Activated naive CD4-positive, alpha-beta T cell treated with anti-CD3 and anti-CD28 coated beads, Interleukin-2, amount 50 U/mL, for 72 hours (primary cell): ENCODE results near the gene SLC25A3. TPM values are rescaled to one million over a fixed set of nuclear protein-coding genes. Genes with fewer than 3 reads are reported as not detected.
"Not testable (repeated sequence)": the region's sequence is repeated elsewhere in the genome, so short reads cannot be mapped to it uniquely, and the experiment has no call there.

ENCODE experiments used
- ATAC-seq, 2 donors: fragments of 150-1000 bp; cut with Tn5 transposase; 2 replicates each; pipeline ENCODE4 v1.10.0; 2021; ENCODE audit warnings: mild to moderate bottlenecking in 2 of 2, moderate library complexity in 2 of 2
- DNase-seq, 2 donors: peaks; one replicate each; pipeline ENCODE4 v3.0.0; 2021 to 2022; ENCODE audit warnings: low spot score in 2 of 2
- H3K27ac Mint-ChIP-seq, 2 donors: one replicate each; pipeline ENCODE4 v1.8.0; 2022; ENCODE audit warnings: mild to moderate bottlenecking in 2 of 2, mixed read lengths in 2 of 2
- H3K36me3 Mint-ChIP-seq, 2 donors: one replicate each; pipeline ENCODE4 v1.8.0; 2022; ENCODE audit warnings: mixed read lengths in 2 of 2
- H3K9me3 Mint-ChIP-seq, 2 donors: one replicate each; pipeline ENCODE4 v1.8.0; 2022; ENCODE audit warnings: mixed read lengths in 2 of 2
- total RNA-seq, 2 donors: library from RNA; stranded (reverse); gene quantifications; one replicate each; pipeline ENCODE4 v1.2.3, GENCODE V29; 2022

SLC25A3 gene
- total RNA-seq, 2 donors from 2014 or later, result 563 to 791 TPM

DNA sequence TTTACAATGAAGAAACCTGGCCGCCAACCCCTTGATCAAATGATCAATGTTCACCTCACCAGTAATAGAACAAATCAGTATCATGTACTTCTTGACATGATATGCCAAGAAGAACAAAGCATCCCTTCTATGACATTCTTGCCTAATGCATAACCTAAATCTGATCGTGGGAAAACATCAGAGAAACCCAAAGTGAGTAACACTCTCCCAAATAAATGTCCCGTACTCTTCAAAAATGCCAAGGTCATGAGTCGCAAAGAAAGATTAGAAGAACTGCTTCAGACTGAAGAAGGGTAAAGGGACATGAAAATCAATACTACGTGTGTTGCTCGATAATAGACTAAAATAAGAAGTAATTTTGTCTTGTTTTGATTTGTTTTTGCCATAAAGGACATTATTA, 11.4 kb upstream of the SLC25A3 start:
- ATAC-seq (no peak), DNase-seq (no peak)
- Mint-ChIP-seq H3K9me3 (no peaks in the 10 kb centered on the region), H3K36me3 (no peaks in the 10 kb centered on the region), H3K27ac (no peak overlapping the region)

DNA sequence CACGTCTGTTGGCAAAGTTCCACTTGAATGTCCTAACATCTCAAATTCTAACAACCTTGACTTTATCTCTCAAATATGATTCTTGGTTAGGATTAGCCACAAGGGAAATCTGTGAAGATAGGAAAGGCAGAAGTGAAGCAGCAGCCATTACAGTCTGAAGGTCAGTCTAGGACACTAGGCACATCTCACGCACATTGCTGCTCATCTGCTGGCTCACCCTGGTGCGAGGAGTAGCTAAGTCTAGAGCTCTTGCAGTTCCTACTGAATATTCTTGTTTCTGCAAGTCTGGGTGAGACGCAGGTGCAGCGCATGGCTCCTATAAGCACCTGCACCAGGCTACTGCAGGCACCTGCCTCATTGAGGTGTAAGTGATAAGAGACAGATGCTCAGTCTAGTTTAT, 6.4 kb upstream of the SLC25A3 start:
- no peaks in the 10 kb centered on the region for H3K36me3 Mint-ChIP-seq
- H3K27ac Mint-ChIP-seq, result no peak overlapping the region
- DNase-seq (no peak), ATAC-seq (no peak)
- no peaks in the 10 kb centered on the region for H3K9me3 Mint-ChIP-seq

DNA sequence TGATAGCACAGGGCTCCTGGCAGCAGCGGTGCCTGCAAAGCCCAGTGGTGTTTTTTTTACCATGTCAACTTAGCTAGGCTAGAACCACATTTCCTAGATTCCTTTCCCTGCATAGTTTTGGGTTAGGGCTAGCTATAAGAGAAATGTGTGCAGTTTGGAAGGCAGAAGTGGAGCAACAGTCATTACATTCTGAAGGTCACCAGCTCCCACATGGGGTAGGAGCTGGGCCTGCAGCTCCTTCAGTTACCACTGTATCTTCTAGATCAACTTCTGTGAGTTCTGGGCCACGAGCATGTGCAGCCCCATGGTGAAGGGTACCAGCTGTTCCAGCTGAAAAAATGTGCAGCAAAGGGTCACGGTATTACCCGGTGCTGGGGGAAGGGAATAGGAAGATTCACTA, 2.3 kb upstream of the SLC25A3 start:
- Mint-ChIP-seq H3K27ac (peak overlapping the region in 1 of 2 donors; percentile 65), H3K36me3 (peaks cover 28% of the 10 kb centered on the region in 2 donors), H3K9me3 (no peaks in the 10 kb centered on the region)
- ATAC-seq (no peak), DNase-seq (no peak)

GRCh38 chr12:98592825-98593322, 612 bp upstream of the SLC25A3 start:
- DNase-seq (peak in 1 of 2 donors; percentile 13), ATAC-seq (peak; percentile 1 to 9)
- Mint-ChIP-seq H3K9me3 (no peaks in the 10 kb centered on the region), H3K36me3 (peaks cover 28 to 37% of the 10 kb centered on the region in 2 donors), H3K27ac (peak overlapping the region; percentile 98 to 100)

DNA sequence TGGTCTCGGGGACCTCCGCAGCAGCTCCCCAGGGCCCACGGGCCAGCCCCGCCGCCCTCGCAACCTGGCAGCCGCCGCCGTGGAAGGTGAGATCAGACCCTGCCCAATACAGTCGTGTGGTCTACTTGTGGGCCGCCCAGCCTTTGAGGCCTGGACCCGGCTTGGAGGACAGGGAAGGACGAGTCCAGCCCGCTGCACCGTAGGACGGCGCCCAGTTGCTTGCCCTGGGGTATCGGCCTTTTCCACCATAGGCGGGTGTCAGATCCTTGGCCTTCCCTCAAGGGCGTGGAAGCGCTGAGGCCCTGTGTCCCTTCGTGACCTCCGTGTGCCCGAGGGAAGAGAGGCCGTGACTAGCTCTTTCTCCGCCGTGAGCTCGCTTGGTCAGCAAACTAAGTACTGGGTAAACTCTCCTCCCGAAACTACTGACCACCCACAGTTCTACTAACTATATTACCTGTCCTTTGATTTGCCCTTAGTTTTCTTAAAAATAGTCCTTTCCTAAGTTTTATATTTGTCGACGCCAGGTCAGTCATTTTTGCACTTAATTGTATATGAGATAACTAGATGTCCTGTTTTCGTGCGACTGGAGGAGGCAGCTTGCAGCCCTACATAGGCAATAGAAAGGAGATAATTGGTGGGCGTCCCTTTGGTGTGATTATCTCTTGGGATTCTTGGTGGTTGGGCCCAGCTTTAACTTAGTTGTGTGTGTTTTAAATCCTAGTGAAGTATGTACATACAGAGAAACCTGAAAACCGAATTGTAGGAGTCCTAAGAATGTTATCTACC, 757 bp downstream of the SLC25A3 start:
- DNase-seq (no peak), ATAC-seq (peak in 1 of 2 donors; percentile 23)
- peaks cover 28 to 37% of the 10 kb centered on the region in 2 donors for H3K36me3 Mint-ChIP-seq
- H3K9me3 Mint-ChIP-seq, result no peaks in the 10 kb centered on the region
- peak overlapping the region; percentile 98 to 100 for H3K27ac Mint-ChIP-seq

GRCh38 chr12:98595243-98595988, 1.9 kb downstream of the SLC25A3 start:
- H3K36me3 Mint-ChIP-seq, result peaks cover 33 to 37% of the 10 kb centered on the region in 2 donors
- H3K9me3 Mint-ChIP-seq, result no peaks in the 10 kb centered on the region
- DNase-seq, result peak in 1 of 2 donors; percentile 17
- peak overlapping the region; percentile 98 for H3K27ac Mint-ChIP-seq
- ATAC-seq, result peak; percentile 12 to 14

DNA sequence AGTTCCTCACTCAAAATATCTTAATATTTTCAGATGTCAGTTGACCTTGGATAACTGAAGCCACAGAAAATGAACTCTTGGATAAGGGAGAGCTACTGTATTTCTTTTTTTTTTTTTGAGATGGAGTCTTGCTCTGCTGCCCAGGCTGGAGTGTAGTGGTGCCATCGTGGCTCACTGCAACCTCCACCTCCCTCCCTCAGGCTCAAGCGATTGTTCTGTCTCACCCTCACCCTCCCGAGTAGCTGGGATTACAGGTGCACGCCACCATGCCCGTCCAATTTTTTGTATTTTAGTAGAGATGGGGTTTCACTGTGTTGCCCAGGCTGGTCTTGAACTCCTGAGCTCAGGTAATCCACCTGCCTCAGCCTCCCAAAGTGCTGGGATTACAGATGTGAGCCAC, 3.8 kb downstream of the SLC25A3 start:
- H3K27ac Mint-ChIP-seq, result peak overlapping the region in 1 of 2 donors; percentile 44
- H3K36me3 Mint-ChIP-seq, result peaks cover 33 to 37% of the 10 kb centered on the region in 2 donors
- ATAC-seq, DNase-seq, H3K9me3 Mint-ChIP-seq: not testable (repeated sequence)

DNA sequence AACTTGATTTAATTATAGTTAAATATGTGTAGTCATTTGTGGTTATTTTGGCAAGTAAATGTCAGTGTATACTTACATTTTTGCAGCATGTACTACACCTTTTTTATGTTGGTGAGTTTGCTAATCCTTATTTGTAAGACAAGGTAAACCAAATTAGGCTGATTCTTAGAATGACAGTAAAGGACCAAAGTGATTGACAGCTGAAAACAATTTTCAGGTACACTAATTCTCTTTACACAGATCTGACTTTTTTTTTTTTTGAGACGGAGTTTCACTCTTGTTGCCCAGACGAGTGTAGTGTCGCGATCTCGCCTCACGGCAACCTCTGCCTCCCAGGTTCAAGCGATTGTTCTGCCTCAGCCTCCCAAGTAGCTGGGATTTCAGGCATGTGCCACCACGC, 8.4 kb downstream of the SLC25A3 start:
- Mint-ChIP-seq H3K27ac (no peak overlapping the region), H3K9me3 (no peaks in the 10 kb centered on the region), H3K36me3 (peaks cover 5 to 8% of the 10 kb centered on the region in 2 donors)
- ATAC-seq (no peak), DNase-seq (no peak)

GRCh38 chr12:98606359-98606988, 13.0 kb downstream of the SLC25A3 start:
- DNase-seq (no peak), ATAC-seq (no peak)
- H3K9me3 Mint-ChIP-seq, result no peaks in the 10 kb centered on the region
- H3K27ac Mint-ChIP-seq, result no peak overlapping the region
- peaks cover 0 to 6% of the 10 kb centered on the region in 2 donors for H3K36me3 Mint-ChIP-seq

- Mint-ChIP-seq H3K36me3 (no peaks in the 10 kb centered on the region), H3K27ac (no peak overlapping the region), H3K9me3 (no peaks in the 10 kb centered on the region)
- ATAC-seq, result no peak
- no peak for DNase-seq
These were observed 17.1 kb downstream of the SLC25A3 start for GRCh38 chr12:98610596-98610995.

GRCh38 chr12:98612696-98613334, 19.3 kb downstream of the SLC25A3 start:
- Mint-ChIP-seq H3K36me3 (no peaks in the 10 kb centered on the region), H3K27ac (no peak overlapping the region), H3K9me3 (no peaks in the 10 kb centered on the region)
- ATAC-seq (peak in 1 of 2 donors; percentile 24), DNase-seq (no peak)

DNA sequence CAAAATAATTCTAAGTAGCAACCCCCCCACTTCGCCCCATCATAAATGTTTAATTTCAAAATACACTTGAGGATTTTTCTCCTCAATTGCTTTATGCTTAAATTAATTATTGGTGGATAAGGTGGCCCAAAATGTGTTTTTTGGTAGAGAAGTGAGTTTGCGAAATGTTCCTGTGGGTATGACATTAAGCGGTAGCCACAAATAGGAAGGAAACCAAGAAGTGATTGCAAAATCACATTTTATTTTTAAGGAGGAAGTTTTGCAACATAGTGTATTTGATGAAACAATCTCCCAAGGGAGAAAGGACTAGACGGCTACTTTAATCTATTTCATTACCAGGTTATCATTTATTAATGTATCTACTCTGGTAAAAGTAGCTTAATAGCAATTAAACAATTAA, 25.5 kb downstream of the SLC25A3 start:
- H3K9me3 Mint-ChIP-seq, result no peaks in the 10 kb centered on the region
- ATAC-seq (no peak), DNase-seq (no peak)
- H3K36me3 Mint-ChIP-seq, result no peaks in the 10 kb centered on the region
- H3K27ac Mint-ChIP-seq, result no peak overlapping the region

GRCh38 chr12:98635657-98636323, 42.3 kb downstream of the SLC25A3 start:
- ATAC-seq (no peak), DNase-seq (no peak)
- Mint-ChIP-seq H3K27ac (no peak overlapping the region), H3K36me3 (peaks cover 0 to 7% of the 10 kb centered on the region in 2 donors), H3K9me3 (no peaks in the 10 kb centered on the region)

GRCh38 chr12:98637068-98637467, 43.6 kb downstream of the SLC25A3 start:
- no peak overlapping the region for H3K27ac Mint-ChIP-seq
- H3K9me3 Mint-ChIP-seq, result no peaks in the 10 kb centered on the region
- DNase-seq (no peak), ATAC-seq (no peak)
- peaks cover 0 to 7% of the 10 kb centered on the region in 2 donors for H3K36me3 Mint-ChIP-seq

- Mint-ChIP-seq H3K36me3 (peaks cover 0 to 7% of the 10 kb centered on the region in 2 donors), H3K9me3 (no peaks in the 10 kb centered on the region), H3K27ac (no peak overlapping the region)
- DNase-seq, result no peak
- peak in 1 of 2 donors; percentile 86 for ATAC-seq
These were observed 44.5 kb downstream of the SLC25A3 start for GRCh38 chr12:98638009-98638408.

GRCh38 chr12:98639491-98639890, 46.0 kb downstream of the SLC25A3 start:
- H3K36me3 Mint-ChIP-seq, result peaks cover 5 to 6% of the 10 kb centered on the region in 2 donors
- no peak for DNase-seq

More at GRCh38 chr12:98639491-98639890, 46.0 kb downstream of the SLC25A3 start:
- H3K9me3 Mint-ChIP-seq, result no peaks in the 10 kb centered on the region
- no peak for ATAC-seq
- no peak overlapping the region for H3K27ac Mint-ChIP-seq
